SK-N-SH (cell line): Measurements from ENCODE around the gene JADE3. TPM values are rescaled to one million over a fixed set of nuclear protein-coding genes. Genes with fewer than 3 reads are reported as not detected.

Source experiments
- CTCF ChIA-PET: fragments of 300-600, 350-600 bp; formaldehyde crosslinking; extraction: SDS; loops from one replicate; lab custom pipeline; 2021; lab: Yijun Ruan, JAX
- POLR2A ChIA-PET: fragments of 350-600 bp; sonication (Branson Sonifier 250); formaldehyde crosslinking; extraction: SDS; loops from one replicate; lab custom pipeline; 2020; ENCODE audit warnings: antibody characterized with exemption, inconsistent platforms; lab: Yijun Ruan, JAX
- DNase-seq: peaks from one replicate; pipeline ENCODE4 v3.0.0; 2012
- H2AFZ ChIP-seq: fragments of 200-600 bp; sonication (generic); 2 replicates; pipeline ENCODE4 v1.8.1; 2016; ENCODE audit warnings: antibody characterized with exemption, mild to moderate bottlenecking, low read depth
- H3F3A ChIP-seq: fragments of 200-600 bp; sonication (generic); replicated peaks from 2 replicates; pipeline ENCODE3; 2016; ENCODE audit warnings: antibody characterized with exemption, mild to moderate bottlenecking; ENCODE audit not compliant: insufficient read depth
- H3K27ac ChIP-seq, 2 experiments: fragments of 200-500 bp in 1 of 2; fragments of 200-600 bp in 1 of 2; sonication (Bioruptor generic) in 1 of 2; sonication (generic), shearing (Covaris generic) in 1 of 2; 2 replicates each; pipeline versions ENCODE4 v1.5.1 to v1.6.1; 2014 to 2016; ENCODE audit warnings: low read depth in 2 of 2, inconsistent platforms in 1 of 2, low read length in 1 of 2, mild to moderate bottlenecking in 1 of 2, mixed read lengths in 1 of 2
- H3K27me3 ChIP-seq: fragments of 200-600 bp; sonication (generic), shearing (Covaris generic); 2 replicates; pipeline ENCODE4 v1.6.1; 2016; ENCODE audit warnings: mixed run types; ENCODE audit not compliant: insufficient read depth
- H3K36me3 ChIP-seq, 2 experiments: fragments of 200-500 bp in 1 of 2; fragments of 200-600 bp in 1 of 2; sonication (Bioruptor generic) in 1 of 2; sonication (generic) in 1 of 2; replicated peaks in 1 of 2; 2 replicates each; pipeline versions ENCODE3 to v1.5.1; 2014 to 2016; ENCODE audit warnings: low read length in 1 of 2, mild to moderate bottlenecking in 1 of 2; ENCODE audit not compliant: insufficient read depth in 2 of 2, control insufficient read depth in 1 of 2
- H3K4me1 ChIP-seq, 2 experiments: fragments of 200-500 bp in 1 of 2; fragments of 200-600 bp in 1 of 2; sonication (Bioruptor generic) in 1 of 2; sonication (generic), shearing (Covaris generic) in 1 of 2; 2 replicates each; pipeline versions ENCODE4 v1.5.1 to v1.6.1; 2014 to 2016; ENCODE audit warnings: low read depth in 1 of 2, low read length in 1 of 2, mixed run types in 1 of 2; ENCODE audit not compliant: insufficient read depth in 2 of 2, control insufficient read depth in 1 of 2
- H3K4me2 ChIP-seq: fragments of 200-600 bp; sonication (generic), shearing (Covaris generic); 2 replicates; pipeline ENCODE4 v1.6.1; 2017; ENCODE audit warnings: mixed run types
- H3K4me3 ChIP-seq, 2 experiments: fragments of 200-500 bp in 1 of 2; fragments of 200-600 bp in 1 of 2; sonication (Bioruptor generic) in 1 of 2; sonication (generic), shearing (Covaris generic) in 1 of 2; 2 replicates each; pipeline versions ENCODE4 v1.5.1 to v1.8.1; 2014 to 2016; ENCODE audit warnings: low read depth in 2 of 2, inconsistent platforms in 1 of 2, low read length in 1 of 2, mild to moderate bottlenecking in 1 of 2, mixed read lengths in 1 of 2, moderate library complexity in 1 of 2
- H3K79me2 ChIP-seq: fragments of 200-600 bp; sonication (generic); 2 replicates; pipeline ENCODE4 v1.8.1; 2017; ENCODE audit warnings: mild to moderate bottlenecking; ENCODE audit not compliant: insufficient read depth
- H3K9ac ChIP-seq: fragments of 200-600 bp; sonication (generic); 2 replicates; pipeline ENCODE4 v1.6.1; 2017; ENCODE audit warnings: mixed run types
- H3K9me2 ChIP-seq: fragments of 200-600 bp; sonication (generic); 2 replicates; pipeline ENCODE4 v1.6.1; 2017; ENCODE audit warnings: mixed run types
- H3K9me3 ChIP-seq: fragments of 200-600 bp; sonication (generic); 2 replicates; pipeline ENCODE4 v1.6.1; 2017; ENCODE audit warnings: mixed run types, mild to moderate bottlenecking, moderate library complexity
- H4K20me1 ChIP-seq: fragments of 200-600 bp; sonication (generic); 2 replicates; pipeline ENCODE4 v1.6.1; 2017; ENCODE audit warnings: mild to moderate bottlenecking, mixed run types; ENCODE audit not compliant: insufficient read depth
- CHD2 ChIP-seq: fragments of 150-350 bp; IDR thresholded peaks from 2 replicates; pipeline ENCODE4 v1.6.1; 2018; ENCODE audit warnings: low read length; ENCODE audit not compliant: partially characterized antibody
- ELF1 ChIP-seq: IDR thresholded peaks from 2 replicates; pipeline ENCODE4 v1.4.0; 2012
- EP300 ChIP-seq, 2 experiments: IDR thresholded peaks; 2 replicates each; pipeline versions ENCODE4 v1.4.0 to v1.6.1; 2012; ENCODE audit warnings: borderline replicate concordance in 1 of 2, low read depth in 1 of 2, low read length in 1 of 2
- EZH2phosphoT487 ChIP-seq: fragments of 200-600 bp; sonication (generic); IDR thresholded peaks from 2 replicates; pipeline ENCODE4 v1.6.1; 2017; ENCODE audit warnings: low read depth, mixed run types, mild to moderate bottlenecking, antibody characterized with exemption, moderate library complexity, borderline replicate concordance
- FOXM1 ChIP-seq: IDR thresholded peaks from 2 replicates; pipeline ENCODE4 v1.4.0; 2012; ENCODE audit warnings: low read depth, mild to moderate bottlenecking
- GATA2 ChIP-seq: sonication (generic); formaldehyde crosslinking; IDR thresholded peaks from 2 replicates; pipeline ENCODE4 v1.5.0; 2020; ENCODE audit warnings: mild to moderate bottlenecking, missing genetic modification reagents
- JUND ChIP-seq: IDR thresholded peaks from 2 replicates; pipeline ENCODE4 v1.4.0; 2012
- MXI1 ChIP-seq: IDR thresholded peaks from 2 replicates; pipeline ENCODE4 v1.6.1; 2012; ENCODE audit warnings: mild to moderate bottlenecking, low read depth, low read length, improper control_type of control experiment
- RAD21 ChIP-seq: IDR thresholded peaks from 2 replicates; pipeline ENCODE4 v1.6.1; 2012; ENCODE audit warnings: mild to moderate bottlenecking, low read length
- RCOR1 ChIP-seq: fragments of 150-350 bp; IDR thresholded peaks from 2 replicates; pipeline ENCODE4 v1.6.1; 2017; ENCODE audit warnings: antibody characterized with exemption, low read length
- SIN3A ChIP-seq: IDR thresholded peaks from 2 replicates; pipeline ENCODE4 v1.6.1; 2012; ENCODE audit warnings: low read depth, mild to moderate bottlenecking, low read length, moderate library complexity, borderline replicate concordance
- YY1 ChIP-seq: IDR thresholded peaks from 2 replicates; pipeline ENCODE4 v1.4.0; 2012; ENCODE audit warnings: low read depth, mild to moderate bottlenecking
- WGBS: methylation state at CpG from one replicate; pipeline ENCODE4 v1.1.6; 2017; ENCODE audit warnings: low lambda C conversion rate; 5-methylcytosine and 5-hydroxymethylcytosine counted together
- polyA plus RNA-seq, 3 experiments: library from polyadenylated mRNA; depleted of rRNA; stranded (reverse); fragments of >200 nt; gene quantifications; 2 replicates each; pipeline ENCODE4 v1.2.3, GENCODE V29; 2012
- TF ChIP-seq, protein P1 (sequence below): fragments of 150-350 bp; IDR thresholded peaks from 2 replicates; pipeline ENCODE4 v1.6.1; 2016; ENCODE audit warnings: mild to moderate bottlenecking, low read depth, low read length

JADE3 gene
- polyA plus RNA-seq, 1 of the 3 experiments (the other 2 are of a cell fraction): 3.0 TPM

- Histone ChIP-seq H3K4me3 (no peak overlapping the region), H3K9me3 (no peaks in the 10 kb centered on the region), H2AFZ (no peak overlapping the region), H4K20me1 (no peaks in the 10 kb centered on the region), H3K9me2 (no peaks in the 10 kb centered on the region; the same call in 1 of the 2 replicates), H3K27me3 (no peaks in the 10 kb centered on the region), H3K36me3 (peaks cover 0 to 12% of the 10 kb centered on the region in 2 experiments), H3K4me2 (no peak overlapping the region), H3K79me2 (no peaks in the 10 kb centered on the region), H3K27ac (no peak overlapping the region), H3F3A (peaks cover 3% of the 10 kb centered on the region), H3K4me1 (no peaks in the 10 kb centered on the region), H3K9ac (no peak overlapping the region)
- DNase-seq: no peak
- ChIA-PET CTCF (interaction anchor here (1.2 kb wide), 1 partner anchor 126 kb away, joined by 4 read pairs; the partner anchor contains the start of gene SLC9A7), POLR2A (no interaction called here)
- no peak for TF ChIP-seq JUND
- WGBS: 57% methylated on average over 3 of the region's 3 CpGs
These were observed 27.4 kb upstream of the JADE3 start for GRCh38 chrX:46884799-46885198.

DNA sequence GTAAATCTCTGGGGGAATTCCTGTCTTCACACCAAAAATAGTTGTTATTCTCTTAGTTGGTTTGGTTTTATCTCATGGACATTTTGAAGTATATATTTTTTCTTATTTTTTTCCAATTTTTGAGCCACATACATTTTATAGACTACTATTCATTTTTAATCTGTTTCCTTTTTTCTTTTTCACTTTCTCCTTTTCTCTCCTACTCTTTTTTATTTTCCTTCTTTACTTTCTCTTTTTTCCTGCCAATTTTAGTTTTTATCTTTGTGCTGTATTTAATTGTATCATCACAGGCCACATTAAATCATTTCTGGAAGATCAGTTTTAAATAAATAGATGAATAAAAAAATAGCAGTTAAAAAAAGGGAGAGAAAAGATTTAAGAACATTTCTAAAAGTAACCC, 14.0 kb upstream of the JADE3 start:
- no peaks in the 10 kb centered on the region for H3K79me2 ChIP-seq
- H3K4me2 ChIP-seq: no peak overlapping the region
- no peaks in the 10 kb centered on the region for H3F3A ChIP-seq
- H3K9me2 ChIP-seq: no peaks in the 10 kb centered on the region
- POLR2A ChIA-PET: no interaction called here
- H3K27me3 ChIP-seq: no peaks in the 10 kb centered on the region; the same call in 1 of the 2 replicates
- no peak overlapping the region for H2AFZ ChIP-seq
- no peaks in the 10 kb centered on the region for H3K4me1 ChIP-seq
- H4K20me1 ChIP-seq: no peaks in the 10 kb centered on the region
- H3K36me3 ChIP-seq: no peaks in the 10 kb centered on the region
- H3K9ac ChIP-seq: no peak overlapping the region
- DNase-seq: no peak
- H3K4me3 ChIP-seq: no peak overlapping the region
- no peak for TF ChIP-seq ELF1
- no peak for TF ChIP-seq EZH2phosphoT487
- no peak for TF ChIP-seq YY1
- no peak for TF ChIP-seq CHD2
- no peak for TF ChIP-seq GATA2 (CRISPR knock-in tag)
- TF ChIP-seq FOXM1: no peak
- TF ChIP-seq, protein P1, sequence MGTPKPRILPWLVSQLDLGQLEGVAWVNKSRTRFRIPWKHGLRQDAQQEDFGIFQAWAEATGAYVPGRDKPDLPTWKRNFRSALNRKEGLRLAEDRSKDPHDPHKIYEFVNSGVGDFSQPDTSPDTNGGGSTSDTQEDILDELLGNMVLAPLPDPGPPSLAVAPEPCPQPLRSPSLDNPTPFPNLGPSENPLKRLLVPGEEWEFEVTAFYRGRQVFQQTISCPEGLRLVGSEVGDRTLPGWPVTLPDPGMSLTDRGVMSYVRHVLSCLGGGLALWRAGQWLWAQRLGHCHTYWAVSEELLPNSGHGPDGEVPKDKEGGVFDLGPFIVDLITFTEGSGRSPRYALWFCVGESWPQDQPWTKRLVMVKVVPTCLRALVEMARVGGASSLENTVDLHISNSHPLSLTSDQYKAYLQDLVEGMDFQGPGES: no peak
- TF ChIP-seq SIN3A: no peak
- no peak for TF ChIP-seq RAD21
- no peak for TF ChIP-seq MXI1
- no peak for TF ChIP-seq RCOR1
- no peak for TF ChIP-seq EP300 (IDR thresholded peaks at IDR 0.05; ENCODE audit: borderline replicate concordance in 1 of 2, low read depth in 1 of 2, low read length in 1 of 2)
- TF ChIP-seq, all 33 proteins: peak for 0
- CTCF ChIA-PET: no interaction called here
- Histone ChIP-seq H3K9me3 (no peaks in the 10 kb centered on the region), H3K27ac (no peak overlapping the region)
